GM23248 (cell line): ENCODE results near the gene ZNF76. TPM values are rescaled to one million over a fixed set of nuclear protein-coding genes. Genes with fewer than 3 reads are reported as not detected.

ENCODE experiments used
- DNase-seq: peaks from one replicate; pipeline ENCODE4 v3.0.0-alpha.2; 2015
- H2AFZ ChIP-seq: fragments of 200-600 bp; sonication (generic); 2 replicates; pipeline ENCODE4 v1.6.1; 2016; ENCODE audit warnings: antibody characterized with exemption
- H3F3A ChIP-seq: fragments of 200-600 bp; sonication (generic); 2 replicates; pipeline ENCODE4 v1.6.1; 2016; ENCODE audit warnings: mild to moderate bottlenecking, antibody characterized with exemption, mixed run types; ENCODE audit not compliant: insufficient read depth
- H3K27ac ChIP-seq: fragments of 200-600 bp; sonication (generic); 2 replicates; pipeline ENCODE4 v1.5.1; 2016; ENCODE audit warnings: mild to moderate bottlenecking
- H3K27me3 ChIP-seq: fragments of 200-600 bp; sonication (generic); replicated peaks from 2 replicates; pipeline ENCODE4 v1.6.1; 2016; ENCODE audit warnings: mild to moderate bottlenecking; ENCODE audit not compliant: insufficient read depth
- H3K36me3 ChIP-seq: fragments of 200-600 bp; sonication (generic); 2 replicates; pipeline ENCODE4 v1.6.1; 2016; ENCODE audit warnings: low read depth, mild to moderate bottlenecking
- H3K4me1 ChIP-seq: fragments of 200-600 bp; sonication (generic); 2 replicates; pipeline ENCODE4 v1.6.1; 2016; ENCODE audit warnings: mild to moderate bottlenecking; ENCODE audit not compliant: insufficient read depth
- H3K4me2 ChIP-seq: fragments of 200-600 bp; sonication (generic); one replicate; pipeline ENCODE4 v1.6.1; 2016; ENCODE audit warnings: mild to moderate bottlenecking; ENCODE audit not compliant: unreplicated experiment
- H3K4me3 ChIP-seq: fragments of 200-600 bp; sonication (generic); 2 replicates; pipeline ENCODE4 v1.5.1; 2016; ENCODE audit warnings: mild to moderate bottlenecking
- H3K79me2 ChIP-seq: fragments of 200-600 bp; sonication (generic); 2 replicates; pipeline ENCODE4 v1.6.1; 2016; ENCODE audit warnings: mild to moderate bottlenecking; ENCODE audit not compliant: insufficient read depth
- H3K9ac ChIP-seq: fragments of 200-600 bp; sonication (generic); 2 replicates; pipeline ENCODE4 v1.6.1; 2016; ENCODE audit warnings: mild to moderate bottlenecking
- H3K9me2 ChIP-seq: fragments of 200-600 bp; sonication (generic); 2 replicates; pipeline ENCODE4 v1.6.1; 2016; ENCODE audit warnings: mixed run types, mild to moderate bottlenecking, moderate library complexity; ENCODE audit not compliant: insufficient read depth
- H3K9me3 ChIP-seq: fragments of 200-600 bp; sonication (generic); one replicate; pipeline ENCODE4 v1.6.1; 2017; ENCODE audit warnings: low read depth
- H4K20me1 ChIP-seq: fragments of 200-600 bp; sonication (generic); 2 replicates; pipeline ENCODE4 v1.6.0; 2016; ENCODE audit not compliant: insufficient read depth
- EZH2 ChIP-seq: fragments of 200-600 bp; sonication (generic); IDR thresholded peaks from 2 replicates; pipeline ENCODE4 v1.6.1; 2018; ENCODE audit warnings: antibody characterized with exemption, mild to moderate bottlenecking; ENCODE audit not compliant: insufficient read depth, poor library complexity, severe bottlenecking
- EZH2phosphoT487 ChIP-seq: fragments of 200-600 bp; sonication (generic); IDR thresholded peaks from 2 replicates; pipeline ENCODE4 v1.6.1; 2018; ENCODE audit warnings: antibody characterized with exemption, moderate library complexity, mild to moderate bottlenecking, low read depth; ENCODE audit not compliant: insufficient read depth
- WGBS, 2 experiments: methylation state at CpG; one replicate each; pipeline ENCODE4 v1.1.6; 2015 to 2017; ENCODE audit warnings: low lambda C conversion rate in 2 of 2, low coverage in 1 of 2; ENCODE audit errors: missing lambda C conversion rate in 2 of 2; 5-methylcytosine and 5-hydroxymethylcytosine counted together
- in situ Hi-C: fragments of 300-500 bp; cut with MboI; formaldehyde crosslinking; loops from 2 replicates; pipeline ENCODE4 v1.15.0; 2020
- polyA plus RNA-seq: library from polyadenylated mRNA; unstranded; fragments of >200 nt; fragmentation: Nextera tagmentation; extraction: Ambion mirVana; gene quantifications from 2 replicates; pipeline ENCODE4 v1.2.1, GENCODE V29; 2016
- total RNA-seq: library from RNA; depleted of rRNA; stranded (reverse); fragments of >200 nt; shearing (Covaris generic); gene quantifications from 2 replicates; pipeline ENCODE4 v1.2.3, GENCODE V29; 2014

The ZNF76 gene
- total and polyA plus RNA-seq, 2 experiments from 2014 or later, result 14.3 to 15.9 TPM

- Histone ChIP-seq H3K9me3 (no peaks in the 10 kb centered on the region), H4K20me1 (no peaks in the 10 kb centered on the region), H3K27me3 (no peaks in the 10 kb centered on the region; the same call in 1 of the 2 replicates), H3F3A (no peaks in the 10 kb centered on the region), H3K36me3 (no peaks in the 10 kb centered on the region), H2AFZ (no peak overlapping the region), H3K4me2 (no peak overlapping the region), H3K4me3 (no peak overlapping the region), H3K9ac (no peak overlapping the region), H3K4me1 (no peaks in the 10 kb centered on the region), H3K9me2 (no peaks in the 10 kb centered on the region), H3K79me2 (no peaks in the 10 kb centered on the region), H3K27ac (no peak overlapping the region)
- in situ Hi-C loops, result loop anchor here (25.0 kb wide), 1 partner anchor 418 kb away; the partner anchor contains the start of gene ARMC12
- 95 to 97% methylated on average over 18 to 20 of the region's 20 CpGs for WGBS, 2 experiments
- TF ChIP-seq EZH2 (no peak), EZH2phosphoT487 (no peak)
- no peak for DNase-seq
Observed at GRCh38 chr6:35319346-35320030, 60.0 kb downstream of the ZNF76 start.

- Histone ChIP-seq H3K4me2 (no peak overlapping the region), H3K9me2 (no peaks in the 10 kb centered on the region), H3K4me3 (no peak overlapping the region), H3K79me2 (no peaks in the 10 kb centered on the region), H3K9ac (no peak overlapping the region), H2AFZ (no peak overlapping the region), H3K27ac (no peak overlapping the region), H3F3A (no peaks in the 10 kb centered on the region), H3K27me3 (no peaks in the 10 kb centered on the region; the same call in 1 of the 2 replicates), H3K9me3 (no peaks in the 10 kb centered on the region), H3K36me3 (no peaks in the 10 kb centered on the region), H4K20me1 (no peaks in the 10 kb centered on the region), H3K4me1 (no peaks in the 10 kb centered on the region)
- no peak for TF ChIP-seq EZH2phosphoT487
- TF ChIP-seq EZH2, result no peak
- 94% methylated on average over 2 of the region's 2 CpGs for WGBS, 2 experiments
- in situ Hi-C loops, result loop anchor here (25.0 kb wide), 1 partner anchor 417 kb away; the partner anchor contains the start of gene ARMC12
- no peak for DNase-seq
Observed at GRCh38 chr6:35320031-35320410, 60.5 kb downstream of the ZNF76 start.

- in situ Hi-C loops, result loop anchor here (25.0 kb wide), 1 partner anchor 416 kb away; the partner anchor contains the start of gene ARMC12
- Histone ChIP-seq H3K79me2 (no peaks in the 10 kb centered on the region), H3K9ac (no peak overlapping the region), H3K4me3 (no peak overlapping the region), H3K4me1 (no peaks in the 10 kb centered on the region), H3K9me3 (no peaks in the 10 kb centered on the region), H2AFZ (no peak overlapping the region), H3K4me2 (no peak overlapping the region), H4K20me1 (no peaks in the 10 kb centered on the region), H3K27ac (no peak overlapping the region), H3K36me3 (no peaks in the 10 kb centered on the region), H3F3A (no peaks in the 10 kb centered on the region), H3K9me2 (no peaks in the 10 kb centered on the region), H3K27me3 (no peaks in the 10 kb centered on the region; the same call in 1 of the 2 replicates)
- DNase-seq, result no peak
- no peak for TF ChIP-seq EZH2
- TF ChIP-seq EZH2phosphoT487, result no peak
- 75 to 81% methylated on average over 8 of the region's 8 CpGs for WGBS, 2 experiments
Observed at GRCh38 chr6:35321091-35321490, 61.6 kb downstream of the ZNF76 start.

- no peaks in the 10 kb centered on the region for H3K4me1 ChIP-seq
- H3K27me3 ChIP-seq, result 0 out of 2 replicates have a peak, but pooled peaks cover 3% of the 10 kb centered on the region
- H4K20me1 ChIP-seq, result no peaks in the 10 kb centered on the region
- H3K36me3 ChIP-seq, result no peaks in the 10 kb centered on the region
- in situ Hi-C loops, result no loop called here
- no peak overlapping the region for H3K4me3 ChIP-seq
- no peak overlapping the region for H3K9ac ChIP-seq
- no peak overlapping the region for H3K27ac ChIP-seq
- TF ChIP-seq EZH2phosphoT487 (no peak), EZH2 (no peak)
- no peak overlapping the region for H2AFZ ChIP-seq
- peak; percentile 71 for DNase-seq
- no peak overlapping the region for H3K4me2 ChIP-seq
- WGBS, 2 experiments, result 37 to 41% methylated on average over 7 of the region's 7 CpGs
- H3K9me2 ChIP-seq, result no peaks in the 10 kb centered on the region
- H3K79me2 ChIP-seq, result no peaks in the 10 kb centered on the region
- no peaks in the 10 kb centered on the region for H3F3A ChIP-seq
- H3K9me3 ChIP-seq, result no peaks in the 10 kb centered on the region
Observed at GRCh38 chr6:35327349-35328027, 68.0 kb downstream of the ZNF76 start.
